ENCODE results near the gene MAMSTR. TPM values are rescaled to one million over a fixed set of nuclear protein-coding genes. Genes with fewer than 3 reads are reported as not detected.

The MAMSTR gene
- total RNA-seq, 1 experiment from 2014 or later: 1.6 TPM

DNA sequence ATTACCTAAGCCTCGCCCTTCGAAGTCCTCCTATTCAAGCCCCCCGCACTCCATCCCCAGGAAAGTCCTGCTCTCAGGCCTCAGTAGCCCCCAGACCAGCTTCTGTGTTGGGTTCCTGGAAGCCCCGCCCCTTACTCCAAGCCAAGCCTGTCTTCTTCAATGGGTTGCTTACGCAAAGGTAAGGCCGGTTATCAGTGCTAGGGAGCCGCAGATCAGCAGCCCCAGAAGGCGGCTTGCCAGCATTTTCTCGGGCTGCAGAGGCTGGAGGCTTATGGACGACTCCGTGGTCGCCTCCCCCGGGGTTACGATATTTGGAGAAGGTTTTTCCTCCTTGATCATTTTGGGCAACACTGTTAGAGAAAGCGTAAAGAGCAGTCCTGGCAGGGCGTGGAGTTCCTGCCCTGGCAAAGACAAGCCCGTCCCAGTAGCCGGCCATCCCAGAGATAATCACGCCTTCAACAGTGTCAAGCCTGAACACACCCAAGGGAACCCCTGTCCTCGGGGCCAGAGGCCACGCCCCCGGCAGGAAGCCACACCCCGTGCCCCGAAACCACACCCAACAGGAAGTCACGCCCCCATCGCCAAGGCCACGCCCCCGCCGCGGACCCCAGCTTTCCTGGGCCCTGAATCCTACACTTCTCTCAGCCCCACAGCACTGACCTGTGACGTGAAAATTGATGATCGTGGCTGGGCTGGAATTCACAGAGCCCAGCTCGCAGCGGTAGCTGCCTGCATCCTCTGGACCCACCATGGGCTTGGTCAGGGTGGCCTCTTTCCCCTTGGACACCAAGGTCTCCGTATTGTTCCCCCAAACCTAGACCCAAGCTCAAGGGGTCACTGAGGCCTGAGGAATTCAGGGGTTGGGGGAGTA is 21.8 kb upstream of the MAMSTR start:
- H3K56ac ChIP-seq (ENCODE audit: insufficient read length, low read depth, low read length): no peak overlapping the region
- H2AFZ ChIP-seq (ENCODE audit: low read length): no peak overlapping the region
- no peak overlapping the region for H4K91ac ChIP-seq (ENCODE audit: insufficient read length, low read depth, low read length)
- Mint-ChIP-seq H3K9me3 (no peaks in the 10 kb centered on the region), H3K4me1 (peaks cover 32 to 58% of the 10 kb centered on the region in 2 experiments), H3K4me3 (peak overlapping the region; percentile 35 to 74; a peak in 4 of 5 replicates), H3K27ac (peak overlapping the region; percentile 18 to 76 (median 18); a peak in 2 of 7 replicates), H3K36me3 (ENCODE audit: insufficient read depth in 1 of 3, low read depth in 3 of 3) (no peaks in the 10 kb centered on the region), H3K27me3 (ENCODE audit: low read depth) (peaks cover 21% of the 10 kb centered on the region)
- no peaks in the 10 kb centered on the region for H3K9me3 ChIP-seq (ENCODE audit: control insufficient read depth, low read depth, low read length)
- H2BK120ac ChIP-seq (ENCODE audit: low read depth, low read length, poor library complexity, severe bottlenecking): no peak overlapping the region
- TF ChIP-seq, protein P1, sequence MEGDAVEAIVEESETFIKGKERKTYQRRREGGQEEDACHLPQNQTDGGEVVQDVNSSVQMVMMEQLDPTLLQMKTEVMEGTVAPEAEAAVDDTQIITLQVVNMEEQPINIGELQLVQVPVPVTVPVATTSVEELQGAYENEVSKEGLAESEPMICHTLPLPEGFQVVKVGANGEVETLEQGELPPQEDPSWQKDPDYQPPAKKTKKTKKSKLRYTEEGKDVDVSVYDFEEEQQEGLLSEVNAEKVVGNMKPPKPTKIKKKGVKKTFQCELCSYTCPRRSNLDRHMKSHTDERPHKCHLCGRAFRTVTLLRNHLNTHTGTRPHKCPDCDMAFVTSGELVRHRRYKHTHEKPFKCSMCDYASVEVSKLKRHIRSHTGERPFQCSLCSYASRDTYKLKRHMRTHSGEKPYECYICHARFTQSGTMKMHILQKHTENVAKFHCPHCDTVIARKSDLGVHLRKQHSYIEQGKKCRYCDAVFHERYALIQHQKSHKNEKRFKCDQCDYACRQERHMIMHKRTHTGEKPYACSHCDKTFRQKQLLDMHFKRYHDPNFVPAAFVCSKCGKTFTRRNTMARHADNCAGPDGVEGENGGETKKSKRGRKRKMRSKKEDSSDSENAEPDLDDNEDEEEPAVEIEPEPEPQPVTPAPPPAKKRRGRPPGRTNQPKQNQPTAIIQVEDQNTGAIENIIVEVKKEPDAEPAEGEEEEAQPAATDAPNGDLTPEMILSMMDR (conservative IDR thresholded peaks at IDR 0.05): no peak
- no peak overlapping the region for H2AK5ac ChIP-seq (ENCODE audit: insufficient read length, low read length)
- no peak overlapping the region for H3K27ac ChIP-seq (ENCODE audit: insufficient read length, low read depth, low read length)
- H3T11ph ChIP-seq (ENCODE audit: low read length): no peak overlapping the region
- no peak overlapping the region for H2BK12ac ChIP-seq (ENCODE audit: insufficient read length, low read depth, low read length)
- no peaks in the 10 kb centered on the region; the same call in 1 of the 2 replicates for H3K27me3 ChIP-seq (ENCODE audit: insufficient read depth, low read length)
- H3K4me1 ChIP-seq (ENCODE audit: insufficient read depth, low read length): no peaks in the 10 kb centered on the region; the same call in 1 of the 2 replicates
- no peaks in the 10 kb centered on the region for H4K20me1 ChIP-seq (ENCODE audit: control insufficient read depth, insufficient read depth, insufficient read length)
- H2BK20ac ChIP-seq (ENCODE audit: low read depth, low read length, poor library complexity, severe bottlenecking): no peak overlapping the region
- H3K18ac ChIP-seq (ENCODE audit: insufficient read length, low read depth, low read length): no peak overlapping the region
- peak overlapping the region; percentile 54 for H3K4me2 ChIP-seq (ENCODE audit: insufficient read depth, insufficient read length, low read length)
- H3K79me2 ChIP-seq (ENCODE audit: insufficient read depth, low read length): no peaks in the 10 kb centered on the region
- H3K79me1 ChIP-seq (ENCODE audit: insufficient read depth, low read depth, low read length, poor library complexity, severe bottlenecking): no peaks in the 10 kb centered on the region
- H2BK15ac ChIP-seq (ENCODE audit: low read depth, low read length): no peak overlapping the region
- no peak overlapping the region for H3K23ac ChIP-seq (ENCODE audit: insufficient read length, low read depth, low read length)
- H3K9ac ChIP-seq (ENCODE audit: extremely low read depth, insufficient read length, low read length): no peak overlapping the region
- H4K8ac ChIP-seq (replicated peaks; ENCODE audit: insufficient read length, low read depth, low read length): no peak overlapping the region
- no peak overlapping the region for H3K4ac ChIP-seq (ENCODE audit: low read depth, low read length)
- no peak overlapping the region for H3K14ac ChIP-seq (ENCODE audit: insufficient read depth, low read length)
- peak; percentile 78 for DNase-seq
- no peak overlapping the region for H2BK5ac ChIP-seq (ENCODE audit: insufficient read length, low read length)
- no peak overlapping the region for H4K5ac ChIP-seq (ENCODE audit: insufficient read length, low read depth, low read length)
- peaks cover 6% of the 10 kb centered on the region for H3K23me2 ChIP-seq (ENCODE audit: insufficient read length, low read depth, low read length, poor library complexity, severe bottlenecking)
- WGBS (ENCODE audit: extremely low coverage, insufficient read length, low lambda C conversion rate): no CpG with 5 or more reads among the region's 35 CpGs

Data from H9 (cell line).